ENCODE measurements around the gene A3GALT2. TPM values are rescaled to one million over a fixed set of nuclear protein-coding genes. Genes with fewer than 3 reads are reported as not detected.

Gene A3GALT2
- total RNA-seq, 2 experiments from 2014 or later, result not detected

- Histone ChIP-seq H3K4me2 (ENCODE audit: low read length) (no peak overlapping the region), H3K4me3 (ENCODE audit: low read depth, low read length, poor library complexity, severe bottlenecking) (no peak overlapping the region), H2AFZ (ENCODE audit: low read length) (no peak overlapping the region), H4K20me1 (ENCODE audit: insufficient read depth, low read length) (no peaks in the 10 kb centered on the region), H3K9me2 (ENCODE audit: insufficient read depth, low read length) (no peaks in the 10 kb centered on the region), H3K9me3 (ENCODE audit: low read length) (no peaks in the 10 kb centered on the region), H3K36me3 (ENCODE audit: insufficient read depth, low read length) (peaks cover 51% of the 10 kb centered on the region), H3K27ac (ENCODE audit: low read depth, low read length, poor library complexity, severe bottlenecking) (no peak overlapping the region), H3K4me1 (ENCODE audit: insufficient read depth, low read length, poor library complexity, severe bottlenecking) (no peaks in the 10 kb centered on the region), H3K79me2 (ENCODE audit: insufficient read depth, low read depth, low read length) (no peaks in the 10 kb centered on the region)
- CTCF ChIA-PET (ENCODE audit: unreplicated experiment), result no interaction called here
- POLR2A ChIA-PET, result no interaction called here
- no peak for DNase-seq (ENCODE audit: low spot score)
- TF ChIP-seq EZH2phosphoT487 (IDR thresholded peaks at IDR 0.05; ENCODE audit: borderline replicate concordance, low read depth, low read length) (no peak), CTCF (conservative IDR thresholded peaks at IDR 0.05; ENCODE audit: low read length) (no peak)
- no TSS peak for BruUV-seq (replicated peaks)
- intact Hi-C loops (cut with micrococcal nuclease; ENCODE audit: unreplicated experiment), result no loop called here
Observed at GRCh38 chr1:33332357-33332789, 11.5 kb upstream of the A3GALT2 start.

GRCh38 chr1:33331444-33332356 lies 10.8 kb upstream of the A3GALT2 start:
- no peak for TF ChIP-seq EZH2phosphoT487 (IDR thresholded peaks at IDR 0.05; ENCODE audit: borderline replicate concordance, low read depth, low read length)
- TF ChIP-seq CTCF (conservative IDR thresholded peaks at IDR 0.05; ENCODE audit: low read length), result no peak
- no peaks in the 10 kb centered on the region for H3K79me2 ChIP-seq (ENCODE audit: insufficient read depth, low read depth, low read length)
- CTCF ChIA-PET (ENCODE audit: unreplicated experiment), result no interaction called here
- no peaks in the 10 kb centered on the region for H4K20me1 ChIP-seq (ENCODE audit: insufficient read depth, low read length)
- no peak overlapping the region for H3K27ac ChIP-seq (ENCODE audit: low read depth, low read length, poor library complexity, severe bottlenecking)
- POLR2A ChIA-PET, result no interaction called here
- no peaks in the 10 kb centered on the region for H3K4me1 ChIP-seq (ENCODE audit: insufficient read depth, low read length, poor library complexity, severe bottlenecking)
- no peak for DNase-seq (ENCODE audit: low spot score)
- H2AFZ ChIP-seq (ENCODE audit: low read length), result no peak overlapping the region
- BruUV-seq (replicated peaks), result no TSS peak
- intact Hi-C loops (cut with micrococcal nuclease; ENCODE audit: unreplicated experiment), result no loop called here
- no peak overlapping the region for H3K4me2 ChIP-seq (ENCODE audit: low read length)
- no peaks in the 10 kb centered on the region for H3K9me2 ChIP-seq (ENCODE audit: insufficient read depth, low read length)
- H3K4me3 ChIP-seq (ENCODE audit: low read depth, low read length, poor library complexity, severe bottlenecking), result no peak overlapping the region
- H3K36me3 ChIP-seq (ENCODE audit: insufficient read depth, low read length), result peaks cover 58% of the 10 kb centered on the region
- H3K9me3 ChIP-seq (ENCODE audit: low read length), result no peaks in the 10 kb centered on the region

DNA sequence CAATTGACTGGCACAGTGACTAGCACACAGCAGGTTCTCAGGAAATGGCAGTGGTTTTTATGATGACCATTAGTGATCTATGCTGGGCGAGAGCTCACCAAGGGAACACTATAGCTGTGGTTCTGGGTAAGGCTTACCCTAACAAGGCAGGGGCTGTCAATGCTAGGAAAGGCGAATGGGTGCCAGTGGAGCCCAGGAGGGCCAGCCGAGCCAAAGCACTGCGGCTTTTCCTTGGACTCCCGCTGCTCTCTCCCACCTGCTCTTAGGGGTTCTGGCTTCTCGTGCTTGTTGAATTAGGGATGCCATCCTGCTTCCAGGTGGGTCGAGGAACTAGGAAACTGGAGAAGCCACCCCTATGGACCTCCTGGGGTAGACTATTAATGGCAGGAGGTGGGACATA lies 10.0 kb upstream of the A3GALT2 start:
- Histone ChIP-seq H3K36me3 (ENCODE audit: insufficient read depth, low read length) (peaks cover 64% of the 10 kb centered on the region), H4K20me1 (ENCODE audit: insufficient read depth, low read length) (no peaks in the 10 kb centered on the region), H3K4me3 (ENCODE audit: low read depth, low read length, poor library complexity, severe bottlenecking) (no peak overlapping the region), H3K9me2 (ENCODE audit: insufficient read depth, low read length) (no peaks in the 10 kb centered on the region), H3K4me1 (ENCODE audit: insufficient read depth, low read length, poor library complexity, severe bottlenecking) (no peaks in the 10 kb centered on the region), H2AFZ (ENCODE audit: low read length) (no peak overlapping the region), H3K4me2 (ENCODE audit: low read length) (no peak overlapping the region), H3K9me3 (ENCODE audit: low read length) (no peaks in the 10 kb centered on the region), H3K27ac (ENCODE audit: low read depth, low read length, poor library complexity, severe bottlenecking) (no peak overlapping the region), H3K79me2 (ENCODE audit: insufficient read depth, low read depth, low read length) (no peaks in the 10 kb centered on the region)
- ChIA-PET CTCF (ENCODE audit: unreplicated experiment) (no interaction called here), POLR2A (no interaction called here)
- intact Hi-C loops (cut with micrococcal nuclease; ENCODE audit: unreplicated experiment), result no loop called here
- TF ChIP-seq CTCF (conservative IDR thresholded peaks at IDR 0.05; ENCODE audit: low read length), result no peak
- no peak for TF ChIP-seq EZH2phosphoT487 (IDR thresholded peaks at IDR 0.05; ENCODE audit: borderline replicate concordance, low read depth, low read length)
- BruUV-seq (replicated peaks), result no TSS peak
- no peak for DNase-seq (ENCODE audit: low spot score)
